Body of pancreas (tissue), 4 donors: ENCODE results near the gene CHCHD6. TPM values are rescaled to one million over a fixed set of nuclear protein-coding genes. Genes with fewer than 3 reads are reported as not detected.

Source experiments
- ATAC-seq: fragments of 150-250 bp; one replicate; pipeline ENCODE4 v1.9.1; 2016
- DNase-seq, 4 donors: peaks; one replicate each; pipeline ENCODE4 v3.0.0-alpha.2; 2019
- H3K27ac ChIP-seq, 4 donors: fragments of 200-600 bp; sonication (generic); 1 replicate in 3 of 4; 2 replicates in 1 of 4; pipeline versions ENCODE4 v1.5.1 to v1.6.1; 2016 to 2019; ENCODE audit warnings: mild to moderate bottlenecking in 1 of 4, mixed read lengths in 1 of 4, moderate library complexity in 1 of 4
- H3K27me3 ChIP-seq, 2 donors: fragments of 200-600 bp; sonication (generic); one replicate each; pipeline ENCODE4 v1.6.0; 2016; ENCODE audit warnings: mild to moderate bottlenecking in 1 of 2
- H3K36me3 ChIP-seq, 2 donors: fragments of 200-600 bp; sonication (generic); replicated peaks in 1 of 2; 2 replicates each; pipeline ENCODE4 v1.5.1; 2016; ENCODE audit warnings: low read depth in 2 of 2; ENCODE audit not compliant: insufficient read depth in 1 of 2
- H3K4me1 ChIP-seq: fragments of 200-600 bp; sonication (generic); one replicate; pipeline ENCODE4 v1.6.0; 2016
- H3K4me3 ChIP-seq, 2 donors: fragments of 200-600 bp; sonication (generic); 1 replicate in 1 of 2; 2 replicates in 1 of 2; pipeline ENCODE4 v1.5.1; 2016 to 2019
- H3K9me3 ChIP-seq, 3 donors: fragments of 200-600 bp; sonication (generic); 1 replicate in 2 of 3; 2 replicates in 1 of 3; pipeline ENCODE4 v1.5.1; 2016
- POLR2A ChIP-seq, 3 donors: fragments of 450-650 bp; IDR thresholded peaks; one replicate each; pipeline ENCODE4 v1.6.1; 2016; ENCODE audit warnings: antibody characterized with exemption in 3 of 3, mild to moderate bottlenecking in 2 of 3
- WGBS, 2 donors: methylation state at CpG; one replicate each; pipeline ENCODE4 v1.1.5; 2017; 5-methylcytosine and 5-hydroxymethylcytosine counted together
- intact Hi-C: fragments of 100-400 bp; cut with DNase I; formaldehyde crosslinking; loops from one replicate; pipeline ENCODE4 v1.15.1; 2023
- total RNA-seq, 2 donors: library from RNA; depleted of rRNA; stranded (reverse); fragments of >200 nt; gene quantifications; one replicate each; pipeline ENCODE4 v1.1.0, GENCODE V29; 2016
- TF ChIP-seq, protein P1 (sequence below), 7 experiments: fragments of 450-650 bp in 4 of 7; fragments of 200-600 bp in 3 of 7; sonication (generic) in 3 of 7; IDR thresholded peaks; one replicate each; pipeline ENCODE4 v1.5.1; 2016 to 2019; ENCODE audit warnings: antibody characterized with exemption in 7 of 7

CHCHD6 gene
- total RNA-seq, 2 donors from 2014 or later = 0.66 to 10.9 TPM

DNA sequence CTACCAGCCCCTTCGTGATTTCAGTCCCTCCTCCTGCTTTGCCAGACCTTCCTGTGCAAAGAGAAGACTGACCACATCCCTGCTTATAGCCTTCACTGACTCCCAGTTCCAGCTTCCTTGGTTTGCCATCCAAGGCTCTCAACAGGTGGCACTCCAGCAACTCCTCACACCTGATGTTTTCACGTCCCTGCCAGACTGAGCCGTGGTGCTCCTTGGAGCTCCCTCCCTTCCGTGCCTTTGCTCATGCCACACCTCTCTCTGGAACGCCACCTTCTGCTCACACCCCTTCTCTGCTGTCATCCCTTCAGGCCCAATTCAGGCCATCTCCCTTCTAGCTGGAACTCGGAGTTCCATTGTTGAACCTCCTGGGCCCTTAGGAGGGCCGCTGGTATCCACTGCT is 12.0 kb downstream of the CHCHD6 start:
- intact Hi-C loops = no loop called here
- TF ChIP-seq, protein P1, sequence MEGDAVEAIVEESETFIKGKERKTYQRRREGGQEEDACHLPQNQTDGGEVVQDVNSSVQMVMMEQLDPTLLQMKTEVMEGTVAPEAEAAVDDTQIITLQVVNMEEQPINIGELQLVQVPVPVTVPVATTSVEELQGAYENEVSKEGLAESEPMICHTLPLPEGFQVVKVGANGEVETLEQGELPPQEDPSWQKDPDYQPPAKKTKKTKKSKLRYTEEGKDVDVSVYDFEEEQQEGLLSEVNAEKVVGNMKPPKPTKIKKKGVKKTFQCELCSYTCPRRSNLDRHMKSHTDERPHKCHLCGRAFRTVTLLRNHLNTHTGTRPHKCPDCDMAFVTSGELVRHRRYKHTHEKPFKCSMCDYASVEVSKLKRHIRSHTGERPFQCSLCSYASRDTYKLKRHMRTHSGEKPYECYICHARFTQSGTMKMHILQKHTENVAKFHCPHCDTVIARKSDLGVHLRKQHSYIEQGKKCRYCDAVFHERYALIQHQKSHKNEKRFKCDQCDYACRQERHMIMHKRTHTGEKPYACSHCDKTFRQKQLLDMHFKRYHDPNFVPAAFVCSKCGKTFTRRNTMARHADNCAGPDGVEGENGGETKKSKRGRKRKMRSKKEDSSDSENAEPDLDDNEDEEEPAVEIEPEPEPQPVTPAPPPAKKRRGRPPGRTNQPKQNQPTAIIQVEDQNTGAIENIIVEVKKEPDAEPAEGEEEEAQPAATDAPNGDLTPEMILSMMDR (IDR thresholded peaks at IDR 0.05) = no peak
- TF ChIP-seq POLR2A (IDR thresholded peaks at IDR 0.05) = no peak
- H3K4me3 ChIP-seq = no peak overlapping the region
- ATAC-seq (no peak), DNase-seq (no peak)
- 71 to 86% methylated on average over 7 of the region's 7 CpGs for WGBS, 2 donors
- no peaks in the 10 kb centered on the region for H3K27me3 ChIP-seq
- no peaks in the 10 kb centered on the region for H3K4me1 ChIP-seq
- H3K27ac ChIP-seq = no peak overlapping the region
- H3K36me3 ChIP-seq = no peaks in the 10 kb centered on the region
- H3K9me3 ChIP-seq = no peaks in the 10 kb centered on the region

DNA sequence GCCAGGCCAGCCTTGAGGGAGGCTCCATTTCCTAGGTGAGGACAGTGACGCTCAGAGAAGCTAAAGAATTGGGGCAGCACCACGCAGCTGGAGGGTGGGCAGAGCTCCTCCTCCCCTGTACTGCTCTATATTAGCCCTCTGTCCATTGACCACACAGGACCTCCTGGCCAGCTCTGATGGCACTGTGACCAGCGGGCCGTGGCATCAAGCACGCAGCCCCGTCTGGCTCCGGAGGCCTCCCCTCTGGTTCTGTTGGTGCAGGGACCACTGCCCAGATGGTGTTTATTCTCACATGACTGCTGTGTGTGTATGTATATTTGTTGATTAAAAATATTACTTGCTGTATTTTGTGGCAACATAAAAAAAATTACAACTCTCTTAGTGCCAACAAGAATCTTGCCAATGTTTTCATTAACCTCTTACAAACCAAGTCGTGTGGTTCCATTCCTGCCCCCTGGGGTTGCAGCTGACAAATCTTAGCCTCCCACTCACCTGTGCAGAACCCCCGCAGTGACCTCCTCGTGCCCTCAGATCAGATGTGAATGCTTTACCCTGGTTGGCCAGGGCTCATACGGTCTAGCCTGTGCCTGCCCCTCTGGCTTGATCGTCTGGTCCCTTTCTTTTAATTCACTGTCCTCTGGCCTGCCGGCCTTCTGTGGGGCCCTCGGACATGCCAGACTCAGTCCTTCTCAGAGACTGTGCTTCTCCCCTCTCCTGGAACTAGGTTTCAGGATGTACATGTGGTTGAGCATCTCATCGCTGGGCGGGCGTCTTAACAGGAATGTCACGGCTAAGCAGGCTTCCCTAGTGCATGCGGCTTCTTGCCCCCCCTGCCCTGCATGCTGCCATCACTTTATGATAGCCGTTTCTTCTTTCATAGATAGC is 14.8 kb downstream of the CHCHD6 start:
- ATAC-seq (no peak), DNase-seq (no peak)
- Histone ChIP-seq H3K27ac (no peak overlapping the region), H3K4me3 (no peak overlapping the region), H3K27me3 (no peaks in the 10 kb centered on the region), H3K9me3 (no peaks in the 10 kb centered on the region), H3K36me3 (no peaks in the 10 kb centered on the region), H3K4me1 (no peaks in the 10 kb centered on the region)
- TF ChIP-seq, protein P1 (IDR thresholded peaks at IDR 0.05) = no peak
- TF ChIP-seq POLR2A (IDR thresholded peaks at IDR 0.05) = no peak
- WGBS, 2 donors = 86 to 87% methylated on average over 20 of the region's 20 CpGs
- intact Hi-C loops = no loop called here

GRCh38 chr3:126720596-126720995 is 16.6 kb downstream of the CHCHD6 start:
- ATAC-seq = no peak
- no peaks in the 10 kb centered on the region for H3K27me3 ChIP-seq

GRCh38 chr3:126721246-126721645 is 17.2 kb downstream of the CHCHD6 start:
- Histone ChIP-seq H3K4me1 (no peaks in the 10 kb centered on the region), H3K9me3 (no peaks in the 10 kb centered on the region), H3K27me3 (no peaks in the 10 kb centered on the region), H3K4me3 (no peak overlapping the region), H3K27ac (no peak overlapping the region), H3K36me3 (no peaks in the 10 kb centered on the region)
- intact Hi-C loops = no loop called here
- ATAC-seq (no peak), DNase-seq (no peak)
- WGBS, 2 donors = 94 to 97% methylated on average over 10 of the region's 10 CpGs
- no peak for TF ChIP-seq POLR2A (IDR thresholded peaks at IDR 0.05)
- TF ChIP-seq, protein P1 (IDR thresholded peaks at IDR 0.05) = no peak

More at GRCh38 chr3:126720596-126720995, 16.6 kb downstream of the CHCHD6 start:
- no peaks in the 10 kb centered on the region for H3K36me3 ChIP-seq
- H3K4me3 ChIP-seq = no peak overlapping the region
- H3K27ac ChIP-seq = no peak overlapping the region
- intact Hi-C loops = no loop called here
- TF ChIP-seq, protein P1 (IDR thresholded peaks at IDR 0.05) = no peak
- TF ChIP-seq POLR2A (IDR thresholded peaks at IDR 0.05) = no peak
- DNase-seq = no peak
- H3K9me3 ChIP-seq = no peaks in the 10 kb centered on the region
- no peaks in the 10 kb centered on the region for H3K4me1 ChIP-seq
- 88 to 93% methylated on average over 5 of the region's 5 CpGs for WGBS, 2 donors

- TF ChIP-seq, protein P1 (IDR thresholded peaks at IDR 0.05) = no peak
- no peak for TF ChIP-seq POLR2A (IDR thresholded peaks at IDR 0.05)
- WGBS, 2 donors = 92 to 94% methylated on average over 2 of the region's 2 CpGs
- no peak overlapping the region for H3K4me3 ChIP-seq
- DNase-seq = no peak
- no peaks in the 10 kb centered on the region for H3K27me3 ChIP-seq
- H3K36me3 ChIP-seq = no peaks in the 10 kb centered on the region
- H3K27ac ChIP-seq = no peak overlapping the region
- no peaks in the 10 kb centered on the region for H3K9me3 ChIP-seq
- intact Hi-C loops = no loop called here
- no peaks in the 10 kb centered on the region for H3K4me1 ChIP-seq
- ATAC-seq = no peak
Observed at GRCh38 chr3:126723237-126723636, 19.2 kb downstream of the CHCHD6 start.
